DMS114 treated with DMSO at 0.1 percent for 48 hours (cell line): Measurements from ENCODE around the gene NRF1.

Experiments
- DNase-seq: peaks from one replicate; lab custom pipeline; 2025; ENCODE audit not compliant: unreplicated experiment; lab: John Stamatoyannopoulos, UW

Gene NRF1

GRCh38 chr7:129768614-129769399 is 157.3 kb downstream of the NRF1 start:
- DNase-seq: no peak

- no peak for DNase-seq
Observed at GRCh38 chr7:129769400-129769774, 157.9 kb downstream of the NRF1 start.

- no peak for DNase-seq
Observed at GRCh38 chr7:129769866-129770808, 158.6 kb downstream of the NRF1 start.

- no peak for DNase-seq
Observed at GRCh38 chr7:129771201-129771927, 159.8 kb downstream of the NRF1 start.

GRCh38 chr7:129771928-129772479 is 160.5 kb downstream of the NRF1 start:
- no peak for DNase-seq

- no peak for DNase-seq
Observed at GRCh38 chr7:129772646-129773280, 161.2 kb downstream of the NRF1 start.

GRCh38 chr7:129773328-129773731 is 161.8 kb downstream of the NRF1 start:
- no peak for DNase-seq

GRCh38 chr7:129773871-129774270 is 162.4 kb downstream of the NRF1 start:
- no peak for DNase-seq

- no peak for DNase-seq
Observed at GRCh38 chr7:129774359-129774758, 162.8 kb downstream of the NRF1 start.

- DNase-seq: no peak
Observed at GRCh38 chr7:129774871-129775694, 163.6 kb downstream of the NRF1 start.

- no peak for DNase-seq
Observed at GRCh38 chr7:129775695-129776361, 164.3 kb downstream of the NRF1 start.

GRCh38 chr7:129776362-129776722 is 164.8 kb downstream of the NRF1 start:
- DNase-seq: no peak

- no peak for DNase-seq
Observed at GRCh38 chr7:129777195-129777844, 165.8 kb downstream of the NRF1 start.

- no peak for DNase-seq
Observed at GRCh38 chr7:129777993-129778769, 166.7 kb downstream of the NRF1 start.

- no peak for DNase-seq
Observed at GRCh38 chr7:129778770-129779601, 167.5 kb downstream of the NRF1 start.

GRCh38 chr7:129779602-129780256 is 168.2 kb downstream of the NRF1 start:
- no peak for DNase-seq
